A673 (cell line): ENCODE measurements around the gene BCKDK. TPM values are rescaled to one million over a fixed set of nuclear protein-coding genes. Genes with fewer than 3 reads are reported as not detected.

Experiments used
- BruUV-seq: library from RNA; stranded (reverse); fragments of 400-500 nt; replicated peaks from 2 replicates; lab custom pipeline; 2021; lab: Mats Ljungman, UMichigan
- CTCF ChIA-PET: fragments of 300-600 bp; sonication (Branson Sonifier 250); formaldehyde crosslinking; loops from one replicate; lab custom pipeline; 2022; ENCODE audit warnings: antibody characterized with exemption; lab: Charles Lee
- POLR2A ChIA-PET: fragments of 300-600 bp; sonication (Branson Sonifier 250); formaldehyde crosslinking; loops from one replicate; lab custom pipeline; 2022; ENCODE audit warnings: antibody characterized with exemption; ENCODE audit not compliant: low non-redundant PET; lab: Charles Lee
- DNase-seq: peaks from one replicate; pipeline ENCODE4 v3.0.0-alpha.2; 2015; ENCODE audit warnings: low spot score
- H3K27ac ChIP-seq: fragments of 200-600 bp; sonication (generic); 2 replicates; pipeline ENCODE4 v1.5.1; 2016; ENCODE audit warnings: mixed run types, low read depth, mild to moderate bottlenecking, mixed read lengths, antibody characterized with exemption, low read length; ENCODE audit not compliant: poor library complexity, severe bottlenecking
- H3K27me3 ChIP-seq: fragments of 200-600 bp; sonication (generic); replicated peaks from 2 replicates; pipeline ENCODE4 v1.6.1; 2017; ENCODE audit warnings: mixed run types, low read depth, mild to moderate bottlenecking, mixed read lengths, antibody characterized with exemption, low read length; ENCODE audit not compliant: insufficient read depth, poor library complexity
- H3K36me3 ChIP-seq: fragments of 200-600 bp; sonication (generic); 2 replicates; pipeline ENCODE4 v1.6.1; 2016; ENCODE audit warnings: mixed run types, mild to moderate bottlenecking, mixed read lengths, antibody characterized with exemption, low read length; ENCODE audit not compliant: insufficient read depth, poor library complexity, severe bottlenecking
- H3K4me1 ChIP-seq: fragments of 200-600 bp; sonication (generic); 2 replicates; pipeline ENCODE4 v1.6.1; 2017; ENCODE audit warnings: mixed run types, mild to moderate bottlenecking, mixed read lengths, antibody characterized with exemption, low read length; ENCODE audit not compliant: insufficient read depth, poor library complexity, severe bottlenecking
- H3K4me3 ChIP-seq: fragments of 200-600 bp; sonication (generic); 2 replicates; pipeline ENCODE4 v1.5.1; 2016; ENCODE audit warnings: low read depth, mixed run types, mild to moderate bottlenecking, mixed read lengths, low read length; ENCODE audit not compliant: poor library complexity, severe bottlenecking
- H3K9me3 ChIP-seq: fragments of 200-600 bp; sonication (generic); 2 replicates; pipeline ENCODE4 v1.6.1; 2016; ENCODE audit warnings: mixed run types, low read depth, mild to moderate bottlenecking, mixed read lengths, antibody characterized with exemption, low read length; ENCODE audit not compliant: poor library complexity, severe bottlenecking
- EZH2 ChIP-seq: fragments of 200-600 bp; sonication (generic); IDR thresholded peaks from 2 replicates; pipeline ENCODE4 v1.6.1; 2017; ENCODE audit warnings: borderline replicate concordance, low read depth, mild to moderate bottlenecking, mixed read lengths, antibody characterized with exemption, low read length; ENCODE audit not compliant: poor library complexity, severe bottlenecking
- intact Hi-C: fragments of 100-400 bp; cut with micrococcal nuclease; formaldehyde crosslinking; loops from one replicate; pipeline ENCODE4 v1.10.0; 2022; ENCODE audit not compliant: unreplicated experiment
- total RNA-seq: library from RNA; stranded (reverse); gene quantifications from 2 replicates; pipeline ENCODE4 v1.2.3, GENCODE V29; 2021
- TF ChIP-seq, protein P1 (sequence below): fragments of 300-800, 200-600 bp; sonication (generic); conservative IDR thresholded peaks from 2 replicates; pipeline ENCODE4 v1.5.1; 2017; ENCODE audit warnings: low read depth, mild to moderate bottlenecking, antibody characterized with exemption, low read length, moderate library complexity, mixed read lengths

The BCKDK gene
- total RNA-seq, 1 experiment from 2014 or later, result 36.6 TPM

DNA sequence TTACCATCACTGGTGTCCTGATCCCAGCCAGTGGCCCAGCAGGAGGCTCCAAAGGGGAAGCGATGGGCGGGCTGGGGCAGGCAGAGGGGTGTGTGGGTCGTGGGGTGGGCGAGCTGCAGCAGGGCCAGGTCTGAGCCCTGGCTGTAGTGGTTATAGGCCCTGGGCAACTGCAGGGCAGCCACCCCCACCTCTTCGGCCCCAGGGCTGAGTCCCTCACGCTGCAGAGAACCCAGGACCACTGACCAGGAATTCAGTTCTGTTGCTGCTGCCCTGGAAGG lies 21.6 kb upstream of the BCKDK start:
- no peaks in the 10 kb centered on the region for H3K9me3 ChIP-seq
- no peak overlapping the region for H3K4me3 ChIP-seq
- H3K36me3 ChIP-seq, result peaks cover 16% of the 10 kb centered on the region
- intact Hi-C loops, result loop anchor here (10.0 kb wide), 1 partner anchor 788 kb away; the partner anchor contains the start of gene ZNF267
- no peaks in the 10 kb centered on the region for H3K4me1 ChIP-seq
- no peak overlapping the region for H3K27ac ChIP-seq
- ChIA-PET POLR2A (no interaction called here), CTCF (no interaction called here)
- no peaks in the 10 kb centered on the region for H3K27me3 ChIP-seq
- TF ChIP-seq, protein P1, sequence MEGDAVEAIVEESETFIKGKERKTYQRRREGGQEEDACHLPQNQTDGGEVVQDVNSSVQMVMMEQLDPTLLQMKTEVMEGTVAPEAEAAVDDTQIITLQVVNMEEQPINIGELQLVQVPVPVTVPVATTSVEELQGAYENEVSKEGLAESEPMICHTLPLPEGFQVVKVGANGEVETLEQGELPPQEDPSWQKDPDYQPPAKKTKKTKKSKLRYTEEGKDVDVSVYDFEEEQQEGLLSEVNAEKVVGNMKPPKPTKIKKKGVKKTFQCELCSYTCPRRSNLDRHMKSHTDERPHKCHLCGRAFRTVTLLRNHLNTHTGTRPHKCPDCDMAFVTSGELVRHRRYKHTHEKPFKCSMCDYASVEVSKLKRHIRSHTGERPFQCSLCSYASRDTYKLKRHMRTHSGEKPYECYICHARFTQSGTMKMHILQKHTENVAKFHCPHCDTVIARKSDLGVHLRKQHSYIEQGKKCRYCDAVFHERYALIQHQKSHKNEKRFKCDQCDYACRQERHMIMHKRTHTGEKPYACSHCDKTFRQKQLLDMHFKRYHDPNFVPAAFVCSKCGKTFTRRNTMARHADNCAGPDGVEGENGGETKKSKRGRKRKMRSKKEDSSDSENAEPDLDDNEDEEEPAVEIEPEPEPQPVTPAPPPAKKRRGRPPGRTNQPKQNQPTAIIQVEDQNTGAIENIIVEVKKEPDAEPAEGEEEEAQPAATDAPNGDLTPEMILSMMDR, result no peak
- TF ChIP-seq EZH2, result no peak
- BruUV-seq, result no TSS peak
- no peak for DNase-seq

DNA sequence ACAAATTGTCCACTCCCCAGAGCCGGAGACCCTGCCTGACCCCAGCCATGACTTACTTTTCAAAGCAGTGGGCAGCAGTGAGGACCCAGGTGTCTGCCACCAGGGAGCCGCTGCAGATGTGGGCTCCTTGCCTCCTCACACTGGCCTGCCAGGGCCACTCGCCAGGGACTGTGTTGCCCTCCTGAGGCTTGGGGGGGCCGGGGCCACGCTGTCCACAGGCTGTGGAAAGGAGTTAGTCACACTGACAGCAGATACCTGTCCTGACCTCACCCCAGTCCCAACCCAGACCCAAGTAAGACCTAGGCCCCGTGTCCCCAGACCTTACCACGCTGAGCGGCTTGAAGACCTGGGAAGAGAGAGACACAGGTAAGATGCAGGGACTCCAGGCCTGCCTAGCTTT lies 20.7 kb upstream of the BCKDK start:
- CTCF ChIA-PET, result no interaction called here
- TF ChIP-seq, protein P1, result no peak
- no peak for TF ChIP-seq EZH2

DNA sequence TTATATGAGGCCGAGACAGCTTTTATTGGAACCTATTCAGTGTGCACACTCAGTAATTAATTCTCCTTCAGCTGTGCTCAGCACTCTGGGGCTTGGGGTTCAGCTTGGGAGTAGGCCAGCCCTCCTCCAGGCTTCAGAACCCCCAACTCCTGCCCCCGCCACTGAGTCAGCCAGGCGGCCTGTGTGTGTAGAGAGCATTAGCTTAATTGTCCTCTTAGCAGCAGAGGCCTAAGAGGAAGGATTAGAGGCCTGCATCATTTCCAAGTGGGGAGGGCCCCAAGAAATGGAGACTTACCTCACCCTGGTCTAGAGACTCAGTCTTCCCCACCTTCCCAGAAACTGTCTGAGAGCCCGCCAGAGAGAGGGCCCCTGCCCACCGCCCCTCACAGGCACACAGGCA lies 20.2 kb upstream of the BCKDK start:
- no peak overlapping the region for H3K4me3 ChIP-seq
- no TSS peak for BruUV-seq
- intact Hi-C loops, result loop anchor here (10.0 kb wide), 1 partner anchor 787 kb away; the partner anchor contains the start of gene ZNF267
- ChIA-PET POLR2A (no interaction called here), CTCF (interaction anchor here (0.5 kb wide), 1 partner anchor 75 kb away, joined by 9 read pairs; no protein-coding TSS in a partner anchor)
- peaks cover 14% of the 10 kb centered on the region for H3K36me3 ChIP-seq
- no peaks in the 10 kb centered on the region for H3K27me3 ChIP-seq
- DNase-seq, result no peak
- TF ChIP-seq, protein P1, result no peak
- TF ChIP-seq EZH2, result no peak
- H3K27ac ChIP-seq, result no peak overlapping the region
- no peaks in the 10 kb centered on the region for H3K9me3 ChIP-seq
- H3K4me1 ChIP-seq, result no peaks in the 10 kb centered on the region

More for the DNA sequence above, 20.7 kb upstream of the BCKDK start:
- Histone ChIP-seq H3K4me3 (no peak overlapping the region), H3K27ac (no peak overlapping the region), H3K36me3 (peaks cover 14% of the 10 kb centered on the region), H3K27me3 (no peaks in the 10 kb centered on the region), H3K4me1 (no peaks in the 10 kb centered on the region), H3K9me3 (no peaks in the 10 kb centered on the region)
- no peak for DNase-seq
- POLR2A ChIA-PET, result no interaction called here
- intact Hi-C loops, result loop anchor here (10.0 kb wide), 1 partner anchor 787 kb away; the partner anchor contains the start of gene ZNF267
- BruUV-seq, result no TSS peak
